Endothelial cell of umbilical vein (primary cell): ENCODE measurements around the gene PTGER2. TPM values are rescaled to one million over a fixed set of nuclear protein-coding genes. Genes with fewer than 3 reads are reported as not detected.

Experiments used
- BruUV-seq: library from RNA; stranded (reverse); fragments of 400-500 nt; replicated peaks from 2 replicates; lab custom pipeline; 2021; lab: Mats Ljungman, UMichigan
- CTCF ChIA-PET: fragments of 300-600, 350-600 bp; sonication (Branson Sonifier 250); formaldehyde crosslinking; loops from one replicate; lab custom pipeline; 2021; ENCODE audit warnings: antibody characterized with exemption, inconsistent platforms; lab: Charles Lee
- POLR2A ChIA-PET: fragments of 300-600, 350-600 bp; sonication (Branson Sonifier 250); formaldehyde crosslinking; loops from one replicate; lab custom pipeline; 2021; ENCODE audit warnings: antibody characterized with exemption, inconsistent platforms; lab: Charles Lee
- DNase-seq: peaks from one replicate; pipeline ENCODE4 v3.0.0-alpha.2; 2011; ENCODE audit warnings: low read depth, low spot score
- FAIRE-seq: peaks from 2 replicates; lab custom pipeline; 2011; peaks lifted over from hg19 to GRCh38; lab: Jason Lieb, UNC
- H2AFZ ChIP-seq: 2 replicates; pipeline ENCODE4 v1.6.0; 2012; ENCODE audit warnings: low read depth, low read length, control low read depth, inconsistent platforms
- H3K27ac ChIP-seq: 2 replicates; pipeline ENCODE4 v1.5.1; 2011; ENCODE audit warnings: low read depth, mild to moderate bottlenecking, control low read depth, low read length, moderate library complexity; ENCODE audit not compliant: insufficient read depth
- H3K27me3 ChIP-seq, 2 experiments: 2 replicates each; pipeline versions ENCODE4 v1.6.0 to v1.6.1; 2011; ENCODE audit warnings: low read length in 2 of 2, mixed read lengths in 1 of 2; ENCODE audit not compliant: control insufficient read depth in 2 of 2, insufficient read depth in 2 of 2
- H3K36me3 ChIP-seq, 2 experiments: 2 replicates in 1 of 2; 3 replicates in 1 of 2; pipeline ENCODE4 v1.5.1; 2011; ENCODE audit warnings: low read length in 2 of 2, mild to moderate bottlenecking in 1 of 2, moderate library complexity in 1 of 2; ENCODE audit not compliant: control insufficient read depth in 2 of 2, insufficient read depth in 2 of 2; ENCODE audit errors: extremely low read depth in 1 of 2
- H3K4me1 ChIP-seq: 3 replicates; pipeline ENCODE4 v1.5.1; 2011; ENCODE audit warnings: mild to moderate bottlenecking, low read length; ENCODE audit not compliant: control insufficient read depth, insufficient read depth; ENCODE audit errors: extremely low read depth
- H3K4me2 ChIP-seq: 2 replicates; pipeline ENCODE4 v1.6.1; 2011; ENCODE audit warnings: low read length, control low read depth, mixed read lengths; ENCODE audit not compliant: insufficient read depth
- H3K4me3 ChIP-seq, 3 experiments: fragments of 200-600 bp in 1 of 3; sonication (generic), shearing (Covaris generic) in 1 of 3; replicated peaks in 1 of 3; 2 replicates each; pipeline ENCODE4 v1.5.1; 2011 to 2016; ENCODE audit warnings: control low read depth in 3 of 3, low read length in 3 of 3, mild to moderate bottlenecking in 2 of 3, inconsistent platforms in 1 of 3, low read depth in 1 of 3, moderate library complexity in 1 of 3; ENCODE audit not compliant: insufficient read depth in 1 of 3
- H3K79me2 ChIP-seq: 2 replicates; pipeline ENCODE4 v1.6.0; 2012; ENCODE audit warnings: low read length, inconsistent platforms; ENCODE audit not compliant: control insufficient read depth, insufficient read depth
- H3K9ac ChIP-seq: replicated peaks from 2 replicates; pipeline ENCODE3; 2011; ENCODE audit warnings: low read length, control low read depth; ENCODE audit not compliant: insufficient read depth; ENCODE audit errors: extremely low read depth
- H3K9me1 ChIP-seq: replicated peaks from 3 replicates; pipeline ENCODE4 v1.6.0; 2011; ENCODE audit warnings: mild to moderate bottlenecking, low read length; ENCODE audit not compliant: control insufficient read depth, insufficient read depth; ENCODE audit errors: extremely low read depth
- H3K9me3 ChIP-seq: replicated peaks from 2 replicates; pipeline ENCODE4 v1.5.1; 2012; ENCODE audit warnings: low read length, inconsistent platforms; ENCODE audit not compliant: control insufficient read depth, insufficient read depth
- H4K20me1 ChIP-seq: replicated peaks from 2 replicates; pipeline ENCODE3; 2011; ENCODE audit warnings: mild to moderate bottlenecking, low read length; ENCODE audit not compliant: control insufficient read depth, insufficient read depth; ENCODE audit errors: extremely low read depth
- EZH2 ChIP-seq: IDR thresholded peaks from 2 replicates; pipeline ENCODE4 v1.6.1; 2012; ENCODE audit warnings: borderline replicate concordance, low read depth, mild to moderate bottlenecking, moderate library complexity, low read length, inconsistent platforms; ENCODE audit not compliant: severe bottlenecking
- FOS ChIP-seq: IDR thresholded peaks from 2 replicates; pipeline ENCODE4 v1.6.1; 2011; ENCODE audit warnings: mild to moderate bottlenecking, low read length, moderate library complexity, borderline replicate concordance; ENCODE audit not compliant: insufficient read depth
- GATA2 ChIP-seq: IDR thresholded peaks from 2 replicates; pipeline ENCODE4 v1.7.0; 2011; ENCODE audit warnings: low read depth, mild to moderate bottlenecking, moderate library complexity, mixed read lengths, low read length; ENCODE audit not compliant: insufficient read length, insufficient read depth
- JUN ChIP-seq: IDR thresholded peaks from 2 replicates; pipeline ENCODE4 v1.6.1; 2011; ENCODE audit warnings: borderline replicate concordance, low read depth; ENCODE audit not compliant: insufficient read length, insufficient read depth
- MAX ChIP-seq: IDR thresholded peaks from 2 replicates; pipeline ENCODE4 v1.6.1; 2011; ENCODE audit not compliant: insufficient read depth, insufficient read length
- MYC ChIP-seq: IDR thresholded peaks from one replicate; pipeline ENCODE4 v1.6.1; 2011; ENCODE audit warnings: mild to moderate bottlenecking, low read depth, low read length
- POLR2A ChIP-seq: IDR thresholded peaks from 2 replicates; pipeline ENCODE4 v1.6.1; 2012; ENCODE audit warnings: low read depth, mild to moderate bottlenecking, control low read depth, low read length
- POLR2AphosphoS5 ChIP-seq: IDR thresholded peaks from 2 replicates; pipeline ENCODE4 v1.6.1; 2012; ENCODE audit warnings: low read depth, mild to moderate bottlenecking, control low read depth, low read length, moderate library complexity; ENCODE audit not compliant: insufficient read depth
- dilution Hi-C: fragments of 300-500 bp; cut with MboI; formaldehyde crosslinking; loops from one replicate; pipeline ENCODE4 v1.15.0; 2019; ENCODE audit warnings: low sequenced_read_pairs; ENCODE audit not compliant: extremely low pct_ligation_motif_present
- intact Hi-C: fragments of 100-400 bp; cut with micrococcal nuclease; formaldehyde crosslinking; loops from one replicate; pipeline ENCODE4 v1.10.0; 2022
- polyA plus RNA-seq, 4 experiments: library from polyadenylated mRNA; depleted of rRNA in 3 of 4; stranded (reverse) in 3 of 4; unstranded in 1 of 4; fragments of >200 nt; gene quantifications; 2 replicates each; pipeline versions ENCODE4 v1.2.1 to v1.2.3, GENCODE V29; 2011 to 2012; ENCODE audit warnings: missing spikeins in 1 of 4
- total RNA-seq: library from RNA; stranded (reverse); gene quantifications from 2 replicates; pipeline ENCODE4 v1.2.3, GENCODE V29; 2021
- TF ChIP-seq, protein P1 (sequence below), 2 donors: IDR thresholded peaks; 1 replicate in 1 of 2; 2 replicates in 1 of 2; pipeline ENCODE4 v1.5.1; 2011; ENCODE audit warnings: low read length in 2 of 2, mild to moderate bottlenecking in 2 of 2, moderate library complexity in 2 of 2, control low read depth in 1 of 2, inconsistent platforms in 1 of 2, low read depth in 1 of 2; ENCODE audit not compliant: insufficient read depth in 1 of 2; ENCODE audit errors: extremely low read depth in 1 of 2

PTGER2 gene
- total and polyA plus RNA-seq, 2 donors (not counting 3 experiments of a cell fraction or from before 2014, with no cell fraction given) = not detected

- no peak overlapping the region for H3K4me2 ChIP-seq
- H4K20me1 ChIP-seq = no peaks in the 10 kb centered on the region
- no peak for FAIRE-seq
- H3K9me3 ChIP-seq = no peaks in the 10 kb centered on the region
- POLR2A ChIA-PET = no interaction called here
- no peak for TF ChIP-seq GATA2
- TF ChIP-seq MYC = no peak
- no peak for TF ChIP-seq POLR2AphosphoS5
- no peak for TF ChIP-seq EZH2
- no peak for TF ChIP-seq FOS
- TF ChIP-seq, protein P1, sequence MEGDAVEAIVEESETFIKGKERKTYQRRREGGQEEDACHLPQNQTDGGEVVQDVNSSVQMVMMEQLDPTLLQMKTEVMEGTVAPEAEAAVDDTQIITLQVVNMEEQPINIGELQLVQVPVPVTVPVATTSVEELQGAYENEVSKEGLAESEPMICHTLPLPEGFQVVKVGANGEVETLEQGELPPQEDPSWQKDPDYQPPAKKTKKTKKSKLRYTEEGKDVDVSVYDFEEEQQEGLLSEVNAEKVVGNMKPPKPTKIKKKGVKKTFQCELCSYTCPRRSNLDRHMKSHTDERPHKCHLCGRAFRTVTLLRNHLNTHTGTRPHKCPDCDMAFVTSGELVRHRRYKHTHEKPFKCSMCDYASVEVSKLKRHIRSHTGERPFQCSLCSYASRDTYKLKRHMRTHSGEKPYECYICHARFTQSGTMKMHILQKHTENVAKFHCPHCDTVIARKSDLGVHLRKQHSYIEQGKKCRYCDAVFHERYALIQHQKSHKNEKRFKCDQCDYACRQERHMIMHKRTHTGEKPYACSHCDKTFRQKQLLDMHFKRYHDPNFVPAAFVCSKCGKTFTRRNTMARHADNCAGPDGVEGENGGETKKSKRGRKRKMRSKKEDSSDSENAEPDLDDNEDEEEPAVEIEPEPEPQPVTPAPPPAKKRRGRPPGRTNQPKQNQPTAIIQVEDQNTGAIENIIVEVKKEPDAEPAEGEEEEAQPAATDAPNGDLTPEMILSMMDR (IDR thresholded peaks at IDR 0.05; ENCODE audit: extremely low read depth in 1 of 2, insufficient read depth in 1 of 2, low read depth in 1 of 2, low read length in 2 of 2) = no peak
- TF ChIP-seq MAX = no peak
- TF ChIP-seq POLR2A = no peak
- TF ChIP-seq JUN = no peak
- no peak overlapping the region for H2AFZ ChIP-seq
- BruUV-seq = no TSS peak
- CTCF ChIA-PET = no interaction called here
- H3K27ac ChIP-seq = no peak overlapping the region
- no peaks in the 10 kb centered on the region for H3K9me1 ChIP-seq
- intact Hi-C loops (no loop called here), dilution Hi-C loops (no loop called here)
- H3K27me3 ChIP-seq = peaks cover 7 to 10% of the 10 kb centered on the region in 2 experiments
- H3K4me1 ChIP-seq = no peaks in the 10 kb centered on the region
- H3K9ac ChIP-seq = no peak overlapping the region
- no peak overlapping the region for H3K4me3 ChIP-seq
- H3K36me3 ChIP-seq = no peaks in the 10 kb centered on the region
- DNase-seq = no peak
- no peaks in the 10 kb centered on the region for H3K79me2 ChIP-seq
Measured at GRCh38 chr14:52363961-52364360, 49.8 kb downstream of the PTGER2 start.
